SK-N-SH (cell line): Measurements from ENCODE around the gene DDIT3.

Experiments
- FOXM1 ChIP-seq: IDR thresholded peaks from 2 replicates; pipeline ENCODE4 v1.4.0; 2012; ENCODE audit warnings: low read depth, mild to moderate bottlenecking
- GABPA ChIP-seq: IDR thresholded peaks from 2 replicates; pipeline ENCODE4 v1.4.0; 2012; ENCODE audit warnings: low read depth, mild to moderate bottlenecking
- GATA2 ChIP-seq: sonication (generic); formaldehyde crosslinking; IDR thresholded peaks from 2 replicates; pipeline ENCODE4 v1.5.0; 2020; ENCODE audit warnings: mild to moderate bottlenecking, missing genetic modification reagents
- JUND ChIP-seq: IDR thresholded peaks from 2 replicates; pipeline ENCODE4 v1.4.0; 2012
- POLR2AphosphoS5 ChIP-seq: IDR thresholded peaks from 2 replicates; pipeline ENCODE4 v1.6.1; 2012; ENCODE audit warnings: low read depth, low read length
- RAD21 ChIP-seq: IDR thresholded peaks from 2 replicates; pipeline ENCODE4 v1.6.1; 2012; ENCODE audit warnings: mild to moderate bottlenecking, low read length
- YY1 ChIP-seq: IDR thresholded peaks from 2 replicates; pipeline ENCODE4 v1.4.0; 2012; ENCODE audit warnings: low read depth, mild to moderate bottlenecking
- TF ChIP-seq, protein P1 (sequence below): fragments of 200-600 bp; sonication (generic); IDR thresholded peaks from 2 replicates; pipeline ENCODE4 v1.6.1; 2017; ENCODE audit warnings: antibody characterized with exemption, mild to moderate bottlenecking, moderate library complexity
- TF ChIP-seq, protein P2 (sequence below): IDR thresholded peaks from 2 replicates; pipeline ENCODE4; 2012
- TF ChIP-seq, protein P3 (sequence below): fragments of 150-350 bp; IDR thresholded peaks from 2 replicates; pipeline ENCODE4 v1.6.1; 2017; ENCODE audit warnings: antibody characterized with exemption, low read length, low read depth, borderline replicate concordance

DNA sequence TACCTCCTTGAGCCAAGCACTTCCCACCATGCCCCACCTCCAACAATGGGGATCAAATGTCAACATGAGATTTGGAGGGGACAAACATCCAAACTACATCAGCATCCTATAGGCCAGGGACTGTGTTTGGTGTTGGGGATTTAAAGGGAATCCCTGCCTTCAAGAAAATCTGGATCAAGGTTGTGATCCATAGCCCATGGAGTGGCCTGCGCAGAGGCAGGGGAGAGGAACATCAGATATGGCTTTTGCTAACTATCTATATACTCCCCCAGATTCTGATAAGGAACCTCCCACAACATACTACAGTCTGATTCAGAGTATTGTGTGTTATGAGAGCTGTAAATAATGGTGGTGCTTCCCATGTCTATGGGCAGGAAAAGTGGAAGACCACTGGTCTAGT is 34.6 kb upstream of the DDIT3 start:
- TF ChIP-seq, protein P1, sequence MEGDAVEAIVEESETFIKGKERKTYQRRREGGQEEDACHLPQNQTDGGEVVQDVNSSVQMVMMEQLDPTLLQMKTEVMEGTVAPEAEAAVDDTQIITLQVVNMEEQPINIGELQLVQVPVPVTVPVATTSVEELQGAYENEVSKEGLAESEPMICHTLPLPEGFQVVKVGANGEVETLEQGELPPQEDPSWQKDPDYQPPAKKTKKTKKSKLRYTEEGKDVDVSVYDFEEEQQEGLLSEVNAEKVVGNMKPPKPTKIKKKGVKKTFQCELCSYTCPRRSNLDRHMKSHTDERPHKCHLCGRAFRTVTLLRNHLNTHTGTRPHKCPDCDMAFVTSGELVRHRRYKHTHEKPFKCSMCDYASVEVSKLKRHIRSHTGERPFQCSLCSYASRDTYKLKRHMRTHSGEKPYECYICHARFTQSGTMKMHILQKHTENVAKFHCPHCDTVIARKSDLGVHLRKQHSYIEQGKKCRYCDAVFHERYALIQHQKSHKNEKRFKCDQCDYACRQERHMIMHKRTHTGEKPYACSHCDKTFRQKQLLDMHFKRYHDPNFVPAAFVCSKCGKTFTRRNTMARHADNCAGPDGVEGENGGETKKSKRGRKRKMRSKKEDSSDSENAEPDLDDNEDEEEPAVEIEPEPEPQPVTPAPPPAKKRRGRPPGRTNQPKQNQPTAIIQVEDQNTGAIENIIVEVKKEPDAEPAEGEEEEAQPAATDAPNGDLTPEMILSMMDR, result no peak
- TF ChIP-seq RAD21 (no peak), POLR2AphosphoS5 (no peak), GATA2 (no peak), FOXM1 (no peak), JUND (no peak), GABPA (no peak), YY1 (no peak)
- TF ChIP-seq, protein P2, sequence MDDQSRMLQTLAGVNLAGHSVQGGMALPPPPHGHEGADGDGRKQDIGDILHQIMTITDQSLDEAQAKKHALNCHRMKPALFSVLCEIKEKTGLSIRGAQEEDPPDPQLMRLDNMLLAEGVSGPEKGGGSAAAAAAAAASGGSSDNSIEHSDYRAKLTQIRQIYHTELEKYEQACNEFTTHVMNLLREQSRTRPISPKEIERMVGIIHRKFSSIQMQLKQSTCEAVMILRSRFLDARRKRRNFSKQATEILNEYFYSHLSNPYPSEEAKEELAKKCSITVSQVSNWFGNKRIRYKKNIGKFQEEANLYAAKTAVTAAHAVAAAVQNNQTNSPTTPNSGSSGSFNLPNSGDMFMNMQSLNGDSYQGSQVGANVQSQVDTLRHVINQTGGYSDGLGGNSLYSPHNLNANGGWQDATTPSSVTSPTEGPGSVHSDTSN, result no peak
- TF ChIP-seq, protein P3, sequence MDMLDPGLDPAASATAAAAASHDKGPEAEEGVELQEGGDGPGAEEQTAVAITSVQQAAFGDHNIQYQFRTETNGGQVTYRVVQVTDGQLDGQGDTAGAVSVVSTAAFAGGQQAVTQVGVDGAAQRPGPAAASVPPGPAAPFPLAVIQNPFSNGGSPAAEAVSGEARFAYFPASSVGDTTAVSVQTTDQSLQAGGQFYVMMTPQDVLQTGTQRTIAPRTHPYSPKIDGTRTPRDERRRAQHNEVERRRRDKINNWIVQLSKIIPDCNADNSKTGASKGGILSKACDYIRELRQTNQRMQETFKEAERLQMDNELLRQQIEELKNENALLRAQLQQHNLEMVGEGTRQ, result no peak
